Heart left ventricle (tissue), 16 donors: Measurements from ENCODE around the gene CARD14. TPM values are rescaled to one million over a fixed set of nuclear protein-coding genes. Genes with fewer than 3 reads are reported as not detected.

ENCODE experiments used
- ATAC-seq, 4 donors: fragments of 200-7000 bp; cut with Tn5 transposase; one replicate each; pipeline ENCODE4 v1.9.1; 2020 to 2022; ENCODE audit warnings: moderate library complexity in 4 of 4, mild to moderate bottlenecking in 3 of 4, moderate number of reproducible peaks in 1 of 4
- DNase-seq, 5 donors: peaks; one replicate each; pipeline ENCODE4 v3.0.0-alpha.2; 2020
- H3K27ac ChIP-seq, 12 donors: fragments of 200-600 bp; sonication (generic) in 4 of 12; one replicate each; pipeline versions ENCODE4 v1.5.0 to v1.8.0; 2016 to 2022; ENCODE audit warnings: mild to moderate bottlenecking in 2 of 12
- H3K27me3 ChIP-seq, 9 donors: fragments of 200-600 bp; sonication (generic) in 2 of 9; one replicate each; pipeline versions ENCODE4 v1.5.1 to v1.8.0; 2016 to 2022; ENCODE audit warnings: mild to moderate bottlenecking in 3 of 9
- H3K36me3 ChIP-seq, 9 donors: fragments of 200-600 bp; sonication (generic) in 2 of 9; one replicate each; pipeline versions ENCODE4 v1.5.0 to v1.8.0; 2018 to 2022; ENCODE audit warnings: mild to moderate bottlenecking in 2 of 9
- H3K4me1 ChIP-seq, 12 donors: fragments of 200-600 bp; sonication (generic) in 4 of 12; one replicate each; pipeline versions ENCODE4 v1.5.0 to v1.8.0; 2016 to 2022; ENCODE audit warnings: mild to moderate bottlenecking in 3 of 12
- H3K4me3 ChIP-seq, 12 donors: fragments of 200-600 bp; sonication (generic) in 4 of 12; one replicate each; pipeline versions ENCODE4 v1.5.0 to v1.8.0; 2017 to 2022; ENCODE audit warnings: mild to moderate bottlenecking in 9 of 12, moderate library complexity in 4 of 12
- H3K9me3 ChIP-seq, 12 donors: fragments of 200-600 bp; sonication (generic) in 4 of 12; one replicate each; pipeline versions ENCODE4 v1.5.0 to v1.8.0; 2016 to 2022; ENCODE audit warnings: mild to moderate bottlenecking in 1 of 12
- POLR2A ChIP-seq, 2 donors: fragments of 450-650 bp; IDR thresholded peaks; one replicate each; pipeline ENCODE4 v1.6.1; 2017; ENCODE audit warnings: antibody characterized with exemption in 2 of 2, mild to moderate bottlenecking in 2 of 2, moderate library complexity in 2 of 2
- WGBS, 4 donors: extraction: QIAGEN DNeasy Blood & Tissue Kit in 2 of 4; methylation state at CpG; one replicate each; pipeline versions ENCODE4 v1.1.5 to v1.1.7; 2013 to 2018; 5-methylcytosine and 5-hydroxymethylcytosine counted together
- intact Hi-C, 10 donors: fragments of 100-400 bp; cut with DNase I; formaldehyde crosslinking; loops; one replicate each; pipeline versions ENCODE4 v1.11.1 to v1.14.2; 2022
- polyA plus RNA-seq, 2 donors: library from polyadenylated mRNA; stranded (reverse); fragments of 200-250 nt; gene quantifications; one replicate each; pipeline ENCODE4 v1.2.3, GENCODE V29; 2013
- total RNA-seq, 9 donors: library from RNA; depleted of rRNA in 2 of 9; stranded (reverse); fragments of >200 nt in 2 of 9; fragmentation: NEBNext Ultra II Directional in 3 of 9; extraction: Animal tissue kit (Norgen Biotek cat#: 25700) in 3 of 9; gene quantifications; one replicate each; pipeline versions ENCODE4 v1.1.0 to v1.2.4, GENCODE V29; 2016 to 2023
- TF ChIP-seq, protein P1 (sequence below), 12 donors: fragments of 200-600 bp; sonication (generic) in 4 of 12; IDR thresholded peaks; one replicate each; pipeline versions ENCODE4 v1.5.0 to v1.8.0; 2018 to 2022; ENCODE audit warnings: antibody characterized with exemption in 12 of 12, mild to moderate bottlenecking in 5 of 12
- donor health status: ischemic (EF 13 %, LVEDD 7.1; RV severe dilation, severe dysfunction).
- donor health status: healthy with polysubstance abuse.
- donor health status: DM: no; HTN: yes; CAD: no.
- donor health status: DM: no; HTN: no; CAD: no.
- donor health status: ischemic (EF 25% LVEDD 6.9; RV normal size, moderate dysfunction).
- donor health status: ischemic (EF 25% LVEDD 5.7; RV mildly dilated, moderate dysfunction).
- donor health status: healthy.
- donor health status: DM: yes; HTN: yes; CAD: no.
- donor health status: ischemic (EF 35%, LVEDD 5.7; RV mildly dilated, moderate dysfunction).
- donor health status: nonischemic (EF 11% LVEDD 7.7; RV severe dilation, severe dysfunction).
- donor health status: DM: yes; HTN: yes; CAD: no.
- donor health status: PGD.
- donor health status: ischemic (EF 29% LVEDD 5.4; RV normal size, mild dysfunction).
- donor health status: nonischemic (EF 23%, LVEDD 6.1; RV moderate dilation, normal function).

CARD14 gene
- total and polyA plus RNA-seq, 11 donors = 0.11 to 0.44 (median 0.19) TPM; not detected in 5

DNA sequence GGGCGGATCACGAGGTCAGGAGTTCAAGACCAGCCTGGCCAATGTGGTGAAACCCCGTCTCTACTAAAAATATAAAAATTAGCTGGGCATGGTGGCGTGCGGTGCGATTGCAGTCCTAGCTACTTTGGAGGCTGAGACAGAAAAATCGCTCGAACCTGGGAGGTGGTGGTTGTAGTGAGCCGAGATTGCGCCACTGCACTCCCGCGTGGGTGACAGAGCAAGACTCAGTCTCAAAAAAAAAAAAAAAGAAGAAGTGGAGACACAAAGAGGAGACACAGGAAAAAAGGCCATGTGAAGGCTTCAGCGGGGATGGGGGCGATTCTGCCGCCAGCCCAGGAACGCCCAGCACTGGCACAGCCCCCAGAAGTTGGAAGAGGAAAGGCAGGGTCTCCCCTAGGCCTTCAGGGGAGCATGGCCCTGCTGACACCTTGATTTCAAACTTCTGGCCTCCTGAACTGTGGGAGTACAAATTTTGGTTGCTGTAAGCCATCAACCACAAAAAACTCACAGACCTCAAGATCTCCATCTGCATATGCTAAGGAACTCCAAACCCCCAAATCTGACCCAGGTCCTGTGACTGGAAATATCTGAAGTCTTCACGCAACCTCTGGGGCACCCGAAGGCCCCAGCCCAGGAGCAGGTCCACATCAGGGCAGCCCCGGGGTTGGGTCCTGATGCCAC is 43.3 kb downstream of the CARD14 start:
- DNase-seq = peak in 1 of 5 donors; percentile 69
- intact Hi-C loops = no loop called here
- Histone ChIP-seq H3K36me3 (peaks cover 0 to 97% (median 42%) of the 10 kb centered on the region in 9 donors), H3K4me3 (no peak overlapping the region), H3K4me1 (peaks cover 0 to 13% (median 0%) of the 10 kb centered on the region in 12 donors), H3K9me3 (no peaks in the 10 kb centered on the region), H3K27ac (peak overlapping the region in 1 of 12 donors; percentile 58), H3K27me3 (no peaks in the 10 kb centered on the region)
- TF ChIP-seq, protein P1, sequence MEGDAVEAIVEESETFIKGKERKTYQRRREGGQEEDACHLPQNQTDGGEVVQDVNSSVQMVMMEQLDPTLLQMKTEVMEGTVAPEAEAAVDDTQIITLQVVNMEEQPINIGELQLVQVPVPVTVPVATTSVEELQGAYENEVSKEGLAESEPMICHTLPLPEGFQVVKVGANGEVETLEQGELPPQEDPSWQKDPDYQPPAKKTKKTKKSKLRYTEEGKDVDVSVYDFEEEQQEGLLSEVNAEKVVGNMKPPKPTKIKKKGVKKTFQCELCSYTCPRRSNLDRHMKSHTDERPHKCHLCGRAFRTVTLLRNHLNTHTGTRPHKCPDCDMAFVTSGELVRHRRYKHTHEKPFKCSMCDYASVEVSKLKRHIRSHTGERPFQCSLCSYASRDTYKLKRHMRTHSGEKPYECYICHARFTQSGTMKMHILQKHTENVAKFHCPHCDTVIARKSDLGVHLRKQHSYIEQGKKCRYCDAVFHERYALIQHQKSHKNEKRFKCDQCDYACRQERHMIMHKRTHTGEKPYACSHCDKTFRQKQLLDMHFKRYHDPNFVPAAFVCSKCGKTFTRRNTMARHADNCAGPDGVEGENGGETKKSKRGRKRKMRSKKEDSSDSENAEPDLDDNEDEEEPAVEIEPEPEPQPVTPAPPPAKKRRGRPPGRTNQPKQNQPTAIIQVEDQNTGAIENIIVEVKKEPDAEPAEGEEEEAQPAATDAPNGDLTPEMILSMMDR (IDR thresholded peaks at IDR 0.05) = no peak
- no peak for TF ChIP-seq POLR2A (IDR thresholded peaks at IDR 0.05)
- no peak for ATAC-seq
- 83 to 93% (median 91%) methylated on average over 19 of the region's 19 CpGs for WGBS, 4 donors

DNA sequence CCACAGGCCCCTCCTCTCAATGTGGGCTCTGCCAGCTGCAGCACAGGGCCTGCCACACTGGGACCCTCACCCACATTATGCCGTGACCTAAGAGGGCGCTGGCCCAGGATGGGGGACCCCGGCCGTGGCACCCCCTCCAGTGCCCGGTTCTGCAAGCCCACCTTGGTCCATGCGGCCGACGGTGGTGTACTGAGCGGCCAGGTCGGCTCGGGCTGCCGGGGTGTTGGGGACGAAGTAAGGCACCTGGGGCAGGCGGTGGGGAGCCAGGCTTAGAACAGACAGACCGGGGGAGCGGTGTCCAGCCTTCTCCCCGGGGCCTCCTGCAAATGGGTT is 43.8 kb downstream of the CARD14 start:
- WGBS, 4 donors = 94 to 97% (median 97%) methylated on average over 14 to 17 of the region's 17 CpGs
- Histone ChIP-seq H3K9me3 (no peaks in the 10 kb centered on the region), H3K27ac (peak overlapping the region in 1 of 12 donors; percentile 58), H3K27me3 (no peaks in the 10 kb centered on the region), H3K4me1 (peaks cover 0 to 18% (median 0%) of the 10 kb centered on the region in 12 donors), H3K36me3 (peaks cover 0 to 96% (median 42%) of the 10 kb centered on the region in 9 donors), H3K4me3 (no peak overlapping the region)
- intact Hi-C loops = no loop called here
- ATAC-seq = no peak
- TF ChIP-seq POLR2A (IDR thresholded peaks at IDR 0.05) = no peak
- TF ChIP-seq, protein P1 (IDR thresholded peaks at IDR 0.05) = no peak
- DNase-seq = peak in 1 of 5 donors; percentile 44

DNA sequence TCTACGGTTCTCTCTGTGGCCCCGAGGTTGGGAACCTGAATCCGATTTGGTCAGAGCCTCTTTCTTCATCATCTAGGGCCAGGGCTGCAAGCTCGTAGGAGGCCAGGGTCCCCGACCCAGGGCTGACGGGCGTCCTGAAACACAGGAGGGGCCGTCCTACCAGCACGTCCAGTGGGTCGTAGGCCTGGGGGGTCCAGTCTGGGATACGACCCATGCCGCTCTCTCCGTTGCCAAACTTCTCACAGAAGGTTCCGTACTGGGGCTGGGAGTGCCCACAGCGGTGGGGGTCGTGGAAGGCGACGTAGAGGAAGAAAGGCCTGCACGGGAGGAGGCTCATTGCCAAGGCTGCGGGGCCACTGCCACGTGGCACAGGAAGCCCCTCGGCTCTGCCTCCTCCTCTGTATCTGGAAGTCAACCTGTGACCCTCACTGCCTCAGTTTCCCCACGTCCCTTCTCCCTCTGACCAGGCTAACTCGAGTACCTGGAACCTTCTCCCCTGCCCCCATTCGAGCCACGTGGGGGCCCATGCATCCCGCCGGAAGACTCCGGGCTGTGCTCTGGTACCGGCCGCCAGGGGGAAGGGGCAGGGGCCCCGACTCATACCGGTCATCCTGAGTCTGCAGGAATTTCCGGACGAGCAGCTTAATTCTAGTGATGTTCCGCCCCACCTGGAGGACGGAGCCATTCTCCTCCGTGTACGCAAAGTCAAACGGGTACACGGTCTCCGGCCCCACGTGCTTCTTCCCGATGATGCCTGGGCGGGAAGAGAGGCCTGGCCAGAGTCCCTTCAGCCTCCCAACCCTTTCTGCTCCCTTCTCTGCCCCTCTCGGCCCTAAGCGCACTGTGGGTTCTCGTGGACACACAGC is 44.4 kb downstream of the CARD14 start:
- Histone ChIP-seq H3K27me3 (no peaks in the 10 kb centered on the region), H3K9me3 (no peaks in the 10 kb centered on the region), H3K36me3 (peaks cover 0 to 90% (median 40%) of the 10 kb centered on the region in 9 donors), H3K27ac (no peak overlapping the region), H3K4me1 (peaks cover 0 to 24% (median 1%) of the 10 kb centered on the region in 12 donors), H3K4me3 (no peak overlapping the region)
- no peak for ATAC-seq
- TF ChIP-seq, protein P1 (IDR thresholded peaks at IDR 0.05) = no peak
- no peak for TF ChIP-seq POLR2A (IDR thresholded peaks at IDR 0.05)
- intact Hi-C loops = no loop called here
- 93 to 94% (median 94%) methylated on average over 46 to 48 of the region's 48 CpGs for WGBS, 4 donors
- DNase-seq = peak in 1 of 5 donors; percentile 40

DNA sequence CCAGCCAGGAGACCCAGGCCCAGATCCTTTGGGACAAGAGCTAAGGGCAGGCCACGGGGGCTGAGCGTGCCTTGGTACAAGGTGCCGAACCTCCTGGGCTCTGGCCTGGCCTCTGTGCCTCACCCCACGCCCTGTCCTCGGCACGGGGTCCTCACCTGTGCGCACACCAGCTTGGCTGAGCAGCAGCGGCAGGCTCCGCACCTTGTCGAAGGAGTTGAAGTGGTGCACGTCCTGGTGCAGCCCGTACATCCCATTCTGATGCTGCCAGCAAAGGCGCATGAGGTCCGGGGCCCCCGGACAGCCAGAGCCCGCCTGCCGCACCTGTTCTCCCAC is 45.0 kb downstream of the CARD14 start:
- 88 to 97% (median 94%) methylated on average over 12 to 17 of the region's 17 CpGs for WGBS, 4 donors
- Histone ChIP-seq H3K4me3 (no peak overlapping the region), H3K27ac (no peak overlapping the region), H3K4me1 (peaks cover 0 to 27% (median 7%) of the 10 kb centered on the region in 12 donors), H3K36me3 (peaks cover 0 to 84% (median 35%) of the 10 kb centered on the region in 9 donors), H3K9me3 (no peaks in the 10 kb centered on the region), H3K27me3 (no peaks in the 10 kb centered on the region)
- DNase-seq (peak in 1 of 5 donors; percentile 63), ATAC-seq (no peak)
- TF ChIP-seq, protein P1 (IDR thresholded peaks at IDR 0.05) = no peak
- no peak for TF ChIP-seq POLR2A (IDR thresholded peaks at IDR 0.05)
- intact Hi-C loops = no loop called here
